HEK293T (cell line): ENCODE results near the gene ADAMTS7.

Experiments used
- ARNT ChIP-seq: fragments of 450-650 bp; IDR thresholded peaks from 2 replicates; pipeline ENCODE4 v1.6.1; 2017; ENCODE audit warnings: mild to moderate bottlenecking
- BHLHE40 ChIP-seq: fragments of 450-650 bp; IDR thresholded peaks from 2 replicates; pipeline ENCODE4 v1.6.1; 2016; ENCODE audit warnings: mild to moderate bottlenecking, moderate library complexity, borderline replicate concordance
- ELF4 ChIP-seq: fragments of 450-650 bp; IDR thresholded peaks from 2 replicates; pipeline ENCODE4 v1.6.1; 2017; ENCODE audit warnings: antibody characterized with exemption
- FOXA1 ChIP-seq: fragments of 450-650 bp; IDR thresholded peaks from 2 replicates; pipeline ENCODE4 v1.6.1; 2016; ENCODE audit warnings: mild to moderate bottlenecking
- FOXK2 ChIP-seq: fragments of 450-650 bp; IDR thresholded peaks from 2 replicates; pipeline ENCODE4 v1.6.1; 2016; ENCODE audit warnings: mild to moderate bottlenecking
- FOXM1 ChIP-seq: fragments of 450-650 bp; IDR thresholded peaks from 2 replicates; pipeline ENCODE4 v1.6.1; 2017; ENCODE audit warnings: mild to moderate bottlenecking, borderline replicate concordance
- L3MBTL2 ChIP-seq: fragments of 450-650 bp; conservative IDR thresholded peaks from 2 replicates; pipeline ENCODE4 v1.6.1; 2016; ENCODE audit warnings: mild to moderate bottlenecking
- LEF1 ChIP-seq: fragments of 450-650 bp; IDR thresholded peaks from 2 replicates; pipeline ENCODE4 v1.6.1; 2017; ENCODE audit warnings: mild to moderate bottlenecking, borderline replicate concordance
- NFRKB ChIP-seq: fragments of 450-650 bp; IDR thresholded peaks from 2 replicates; pipeline ENCODE4 v1.6.1; 2016; ENCODE audit warnings: mild to moderate bottlenecking, moderate library complexity
- SP1 ChIP-seq: fragments of 450-650 bp; IDR thresholded peaks from 2 replicates; pipeline ENCODE4 v1.6.1; 2017
- SUZ12 ChIP-seq: fragments of 450-650 bp; IDR thresholded peaks from 2 replicates; pipeline ENCODE4 v1.6.1; 2016; ENCODE audit warnings: mild to moderate bottlenecking
- ZNF384 ChIP-seq: fragments of 450-650 bp; IDR thresholded peaks from 2 replicates; pipeline ENCODE4 v1.6.1; 2016

GRCh38 chr15:78751602-78751979 lies 59.7 kb downstream of the ADAMTS7 start:
- TF ChIP-seq FOXM1 (no peak), ELF4 (no peak), BHLHE40 (no peak), ARNT (no peak), SUZ12 (no peak), L3MBTL2 (no peak), ZNF384 (no peak), SP1 (no peak), FOXA1 (no peak), FOXK2 (no peak), LEF1 (no peak), NFRKB (no peak)
